ENCODE measurements around the gene FILIP1L.
A peak's percentile ranks its signal among the peaks of the same experiment; 100 is the strongest.
"Not testable (repeated sequence)": the region's sequence is repeated elsewhere in the genome, so short reads cannot be mapped to it uniquely, and the experiment has no call there.

The FILIP1L gene

DNA sequence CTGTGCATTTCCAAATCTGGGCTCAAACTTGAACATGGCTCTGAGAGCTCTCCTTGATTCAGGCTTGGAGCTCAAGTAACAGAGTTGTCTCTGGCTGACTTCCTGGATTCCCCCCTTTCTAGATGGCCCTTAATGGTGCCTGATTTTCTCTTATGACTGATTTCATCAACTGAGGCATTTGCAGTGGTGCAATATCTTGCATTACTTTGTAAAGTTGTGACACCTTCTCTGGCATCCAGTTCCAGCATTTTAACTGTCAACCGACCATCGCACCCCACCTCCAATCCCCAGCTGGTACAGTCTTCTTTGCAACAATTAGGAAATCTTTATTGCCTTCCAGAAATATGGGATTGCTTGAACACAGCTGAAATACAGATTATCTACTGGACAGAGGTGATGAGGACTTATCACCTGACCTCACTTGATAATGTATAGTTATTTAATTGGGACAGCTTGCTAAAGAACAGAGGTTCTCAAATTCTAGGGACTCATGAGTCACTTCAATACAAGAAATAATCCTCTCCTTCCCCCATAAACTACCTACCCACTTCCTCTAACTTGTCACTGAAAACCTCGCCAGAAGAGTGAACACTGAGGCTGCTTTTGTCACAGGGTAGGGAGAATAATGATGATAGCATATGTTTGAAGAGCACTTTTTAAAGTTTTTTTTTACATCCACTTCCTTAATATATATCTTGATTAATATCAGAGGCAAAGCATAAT is 41.8 kb downstream of the FILIP1L start:
- DNase-seq, result no peak

DNA sequence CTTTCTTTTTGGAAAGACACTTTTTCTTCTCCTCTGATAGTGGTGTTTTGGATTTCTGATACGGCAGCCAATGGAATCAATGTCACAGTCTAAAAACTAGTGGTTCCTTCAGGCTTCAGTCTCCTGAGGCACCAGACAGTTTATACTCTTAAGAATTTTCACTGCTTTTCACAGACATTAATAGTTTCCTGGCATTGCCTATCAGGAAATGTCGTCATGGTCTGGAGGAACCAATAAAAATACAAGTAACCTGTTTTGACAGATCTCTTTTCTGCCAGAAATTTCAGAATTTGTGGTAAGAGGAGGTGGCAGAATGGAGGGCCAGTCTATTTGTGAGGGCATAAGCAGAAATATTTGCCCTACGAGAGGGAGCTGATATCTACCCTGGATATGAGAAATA is 44.8 kb downstream of the FILIP1L start:
- no peak for DNase-seq

DNA sequence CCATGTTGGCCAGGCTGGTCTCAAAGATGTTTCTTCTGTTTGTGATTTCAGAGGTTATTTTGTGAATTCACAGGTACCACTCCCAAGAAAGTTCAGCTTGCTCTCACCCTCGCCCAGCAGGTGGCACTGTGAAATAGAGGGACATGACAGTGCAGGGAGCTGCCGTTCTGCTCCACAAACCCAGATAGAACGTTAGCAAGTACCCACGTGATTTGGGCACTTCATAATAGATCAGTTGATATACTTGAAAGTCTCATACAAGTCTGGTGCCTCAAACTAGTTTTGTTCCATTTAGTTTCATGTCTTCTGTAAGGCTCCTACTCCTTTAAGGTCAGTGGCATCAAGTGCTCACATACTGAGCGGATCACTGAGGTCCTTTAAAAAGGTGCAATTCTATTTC is 45.5 kb downstream of the FILIP1L start:
- DNase-seq, result peak; percentile 79

DNA sequence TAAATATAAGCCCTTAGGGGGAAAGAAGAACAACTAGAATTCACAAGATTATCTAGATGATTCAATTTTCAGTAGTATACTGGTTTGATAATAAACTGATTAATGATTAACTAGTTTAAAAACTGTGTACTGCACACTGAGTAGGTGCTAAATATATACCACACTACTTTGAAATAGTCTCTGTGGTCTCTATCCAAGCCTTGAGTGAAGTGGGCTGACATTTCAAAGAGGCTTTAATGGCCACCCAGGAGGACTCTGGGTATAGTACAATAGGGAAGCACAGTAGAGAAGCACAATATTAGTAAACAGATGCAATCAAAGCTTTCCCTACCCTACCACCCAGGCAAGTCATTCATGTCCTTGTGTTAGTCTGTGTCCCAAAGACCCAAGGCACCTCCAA is 46.7 kb downstream of the FILIP1L start:
- no peak for DNase-seq

GRCh38 chr3:100063929-100064461 is 50.3 kb downstream of the FILIP1L start:
- no peak for DNase-seq

DNA sequence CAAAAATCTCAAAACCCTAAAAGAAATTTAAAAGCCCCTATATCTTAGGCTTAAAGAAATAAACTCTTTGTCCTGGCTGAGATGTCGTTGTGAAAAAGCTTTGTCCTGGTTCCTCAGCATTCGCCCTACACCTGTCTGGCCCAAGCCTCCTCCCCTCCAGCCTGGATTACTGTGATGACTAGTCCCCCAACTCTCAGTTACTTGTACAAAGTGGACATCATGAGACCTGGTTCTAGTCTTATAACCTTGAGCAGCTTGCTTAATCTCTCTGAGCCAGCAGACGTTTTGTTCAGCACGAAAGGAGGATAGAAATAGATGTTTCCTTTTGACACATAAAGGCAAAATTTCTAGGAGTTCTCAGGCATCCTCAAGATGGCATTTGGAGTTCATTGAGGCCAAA is 51.6 kb downstream of the FILIP1L start:
- DNase-seq, result no peak

GRCh38 chr3:100060685-100061484 is 53.4 kb downstream of the FILIP1L start:
- DNase-seq, result no peak

DNA sequence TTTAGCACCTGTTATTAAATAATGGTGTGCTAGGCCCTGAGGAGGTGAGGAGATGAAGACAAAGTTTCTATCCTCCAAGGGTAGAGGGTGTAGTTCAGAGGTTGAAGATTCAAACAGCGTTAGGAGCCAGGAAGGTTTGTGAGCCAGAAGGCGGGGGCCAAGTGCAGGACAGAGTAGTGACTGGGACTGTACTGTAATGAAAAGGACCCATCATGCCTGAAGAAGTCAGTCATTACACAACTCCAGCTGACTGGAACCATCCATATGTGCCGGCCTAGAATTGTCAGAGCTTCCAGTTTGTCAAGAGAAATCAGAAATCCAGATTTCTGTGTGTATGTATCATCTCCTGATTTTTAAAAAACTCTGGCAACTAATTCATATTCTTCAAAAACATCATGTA is 54.8 kb downstream of the FILIP1L start:
- DNase-seq, result no peak

DNA sequence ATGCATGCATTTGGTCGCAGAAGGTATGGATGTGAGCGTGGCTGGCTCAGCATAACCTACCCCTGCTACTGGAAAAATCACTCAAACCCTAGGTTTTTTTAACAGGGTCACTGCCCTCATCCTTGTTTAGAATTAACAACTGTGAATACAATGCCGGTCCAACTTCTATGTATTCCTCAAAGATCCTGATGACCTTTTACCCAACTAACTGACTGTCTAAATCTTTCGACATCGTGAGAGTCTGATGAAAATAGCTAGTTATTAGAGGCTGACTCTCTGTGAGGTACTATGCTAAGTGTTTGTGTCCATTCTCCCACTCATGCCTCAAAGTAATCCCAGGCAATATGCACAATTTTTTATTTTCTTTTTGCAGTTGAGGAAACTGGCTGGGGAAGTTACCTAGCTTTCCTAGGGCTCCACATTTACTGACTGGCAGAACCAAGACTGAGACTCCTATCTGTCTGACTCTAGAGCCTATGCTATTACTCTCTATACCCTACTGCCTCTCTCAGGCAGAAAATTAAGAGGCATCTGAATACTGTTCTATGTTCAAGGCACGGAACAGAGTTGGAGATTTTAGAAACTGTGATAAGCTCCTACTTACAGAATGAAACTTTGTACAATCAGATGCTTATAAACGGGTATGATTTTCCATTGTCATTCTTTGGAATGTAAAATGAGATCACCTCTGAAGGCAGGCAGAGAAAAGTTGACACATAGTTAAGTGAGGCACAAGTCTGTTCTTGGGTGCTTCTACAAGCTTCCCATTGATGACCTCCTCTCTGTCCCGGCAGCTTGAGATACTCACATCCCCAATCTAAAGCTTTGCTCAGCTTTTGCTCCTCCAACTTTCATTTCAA is 56.4 kb downstream of the FILIP1L start:
- DNase-seq, result no peak

DNA sequence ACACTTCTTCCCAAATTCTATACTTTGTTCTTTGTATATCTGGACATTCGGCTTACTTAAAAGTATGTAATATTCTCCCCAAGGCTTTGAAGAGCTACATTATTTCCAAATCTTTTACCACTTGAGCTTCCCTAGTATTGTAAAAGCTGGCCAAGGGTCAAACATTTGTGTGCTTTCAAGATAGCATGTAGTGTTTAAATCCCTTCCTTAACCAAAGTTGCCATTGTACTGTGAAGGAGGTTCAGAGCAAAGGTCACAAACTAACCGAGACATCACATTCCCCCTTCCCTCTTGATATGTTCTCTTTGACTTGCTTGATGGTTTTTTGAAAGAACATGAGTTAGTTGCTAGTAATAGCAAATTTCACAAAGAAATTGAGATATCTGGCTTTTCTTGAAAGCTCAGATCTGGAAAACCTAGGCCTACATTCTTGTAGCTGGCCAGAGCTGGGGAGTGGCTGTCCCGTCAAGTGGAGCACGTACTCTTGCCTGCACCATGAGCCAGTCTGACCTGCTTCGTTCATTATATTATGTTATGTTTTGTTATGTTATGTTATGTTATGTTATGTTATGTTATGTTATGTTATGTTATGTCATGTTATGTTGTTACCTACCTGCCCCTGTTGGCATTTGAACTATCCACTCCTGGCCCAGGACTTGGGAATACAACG is 60.2 kb downstream of the FILIP1L start:
- no peak for DNase-seq

GRCh38 chr3:100051513-100051912 is 62.8 kb downstream of the FILIP1L start:
- not testable (repeated sequence) for DNase-seq

DNA sequence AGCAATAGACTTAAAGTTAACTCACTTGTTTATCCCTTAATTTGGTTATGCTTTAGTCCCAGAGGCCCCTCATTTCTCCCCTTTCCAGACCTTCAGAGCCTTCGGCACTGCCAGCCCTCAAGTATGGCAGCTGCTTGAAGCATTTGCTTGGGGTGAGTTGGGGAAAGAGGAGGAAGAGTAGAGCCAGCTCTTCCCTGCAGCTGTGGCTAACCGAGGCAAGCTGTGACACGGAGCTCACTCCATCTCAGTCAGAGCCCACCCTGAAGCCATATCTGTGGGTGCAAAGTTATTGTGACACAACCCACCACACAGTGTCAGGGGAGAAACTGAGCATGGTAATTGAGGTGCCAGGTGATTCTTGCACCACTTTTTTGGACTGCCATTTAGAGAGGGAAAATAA is 66.1 kb downstream of the FILIP1L start:
- DNase-seq, result no peak

GRCh38 chr3:100047455-100048141 is 66.7 kb downstream of the FILIP1L start:
- peak; percentile 17 for DNase-seq

GRCh38 chr3:100046986-100047385 is 67.3 kb downstream of the FILIP1L start:
- DNase-seq, result no peak

DNA sequence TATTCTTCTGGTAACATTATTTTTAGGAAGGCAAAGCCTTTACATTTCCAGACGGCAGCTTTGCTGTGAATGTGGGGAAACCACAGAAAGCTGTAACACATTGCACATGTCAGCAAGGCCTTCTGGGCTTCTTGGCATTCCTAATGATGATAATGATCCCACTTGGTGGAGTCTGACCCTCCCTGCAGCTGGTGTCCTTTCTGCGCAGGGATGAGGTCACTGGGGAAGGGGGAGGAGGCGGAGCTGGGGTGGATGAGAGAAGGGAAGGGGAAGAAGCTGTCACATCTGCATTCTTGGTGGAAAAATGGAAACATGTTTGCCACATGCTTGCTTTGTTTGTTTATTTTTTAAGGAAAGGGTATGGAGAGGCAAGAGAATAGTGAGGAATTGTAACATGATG is 68.6 kb downstream of the FILIP1L start:
- no peak for DNase-seq

- no peak for DNase-seq
Measured at GRCh38 chr3:100044369-100044768, 69.9 kb downstream of the FILIP1L start.

DNA sequence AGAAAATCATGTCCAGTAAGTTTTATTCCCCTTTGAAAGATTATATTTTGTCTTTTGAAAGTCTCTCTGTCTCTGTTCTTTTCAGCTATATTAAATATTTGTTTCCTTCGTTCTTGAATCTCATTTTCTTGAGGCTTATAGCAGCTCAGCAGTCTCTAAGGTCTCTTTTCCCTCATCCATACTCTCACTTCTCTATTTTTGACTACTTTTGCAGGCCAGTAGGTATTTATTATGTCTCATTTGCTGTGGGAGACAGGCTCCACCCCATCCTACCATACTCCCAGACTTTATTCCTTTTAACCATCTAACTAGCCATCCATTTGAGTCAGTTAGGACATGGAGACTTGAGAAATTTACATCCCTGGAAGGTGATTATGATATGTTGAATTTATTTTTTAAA is 71.0 kb downstream of the FILIP1L start:
- DNase-seq, result no peak

DNA sequence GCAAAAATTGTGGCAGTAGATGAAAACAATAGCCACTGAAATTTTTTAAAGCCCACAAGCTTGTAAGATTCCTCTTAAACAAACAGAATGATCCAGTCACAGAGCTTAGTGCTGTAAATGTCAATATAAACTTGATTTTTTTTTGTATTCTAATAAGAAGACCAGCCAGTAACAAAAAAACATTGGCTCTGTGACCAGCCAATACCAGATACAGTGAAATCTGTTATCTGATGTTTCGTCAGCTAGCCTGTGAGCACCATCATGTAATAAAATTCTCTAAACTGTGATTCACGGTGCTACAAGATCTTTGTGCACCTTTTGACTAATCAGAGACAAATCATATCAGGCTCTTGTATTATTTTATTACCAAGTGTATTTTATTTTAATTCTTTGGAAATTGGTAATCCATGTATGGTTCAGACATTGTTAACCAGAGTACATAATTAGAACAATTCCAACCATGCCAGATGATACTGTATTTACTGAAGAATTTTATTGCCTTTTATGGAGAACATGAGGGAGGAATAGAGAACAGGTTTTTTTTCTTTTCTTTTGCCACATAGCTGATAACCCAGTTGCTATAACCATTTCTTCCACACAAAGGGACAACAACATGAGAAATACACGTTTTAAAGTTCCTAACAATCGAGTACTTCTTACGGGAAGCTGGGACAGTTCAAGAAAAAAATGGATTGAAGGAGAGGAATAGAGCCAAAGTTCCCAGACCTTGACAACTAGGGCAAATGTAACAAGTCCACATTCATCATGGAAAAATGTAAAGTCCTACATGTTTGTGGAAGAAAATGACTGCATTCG is 71.9 kb downstream of the FILIP1L start:
- DNase-seq, result no peak

DNA sequence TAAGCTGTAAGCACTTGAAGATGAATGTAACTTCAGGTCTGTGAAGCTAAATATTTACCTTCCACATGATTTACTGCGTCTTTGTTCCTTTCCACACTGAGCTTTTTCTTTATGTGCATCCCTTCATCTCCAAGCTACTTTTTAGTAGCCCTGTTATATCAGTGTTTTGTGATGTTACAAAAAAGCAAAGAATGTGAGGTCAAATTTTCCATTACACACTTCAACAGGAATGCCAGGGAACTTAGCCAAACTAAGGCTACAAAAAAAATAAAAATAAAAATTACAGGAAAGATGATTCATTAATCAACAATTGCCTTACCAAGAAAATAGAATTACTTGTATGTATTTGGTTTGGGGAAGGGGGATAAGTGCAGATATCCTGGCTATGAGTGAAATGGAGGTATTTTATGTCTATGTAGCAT is 73.0 kb downstream of the FILIP1L start:
- DNase-seq, result no peak

DNA sequence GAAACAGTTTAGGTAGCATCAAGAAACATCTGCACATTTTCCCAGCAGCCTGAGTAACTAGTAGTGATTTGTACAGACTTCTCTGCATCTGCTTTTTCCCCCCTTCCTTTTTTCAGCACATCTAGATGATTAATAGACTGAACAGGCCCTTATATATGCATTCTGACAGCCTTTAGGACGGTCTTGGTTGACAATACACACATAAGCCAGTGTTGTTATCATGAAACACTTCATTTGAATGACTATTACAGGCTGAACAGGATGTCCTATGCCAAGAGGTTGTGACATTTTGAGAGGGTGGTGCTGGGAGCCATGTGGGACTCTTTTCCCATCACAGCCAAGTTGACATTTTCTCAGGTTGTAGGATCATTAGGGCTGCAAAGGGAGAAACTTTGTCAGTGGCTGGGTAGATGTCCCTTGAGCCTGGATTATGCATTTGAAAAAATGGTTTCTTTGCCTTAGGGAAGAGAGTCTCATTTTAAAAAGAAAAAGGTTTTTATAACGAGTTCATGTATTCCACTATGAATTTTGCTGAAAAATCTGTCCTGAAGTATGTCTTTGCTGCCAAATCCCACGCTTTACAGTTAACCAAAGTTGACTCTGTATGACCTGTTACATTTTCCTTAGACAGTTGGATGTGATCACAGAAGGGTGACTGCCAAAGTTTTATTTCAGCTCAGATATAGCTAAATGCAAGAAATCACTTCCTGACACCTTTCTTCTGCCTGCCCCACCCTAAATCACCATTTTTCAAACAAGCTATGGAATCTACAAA is 73.7 kb downstream of the FILIP1L start:
- DNase-seq, result no peak
